Measurements from ENCODE around the gene ZCCHC24.

- TF ChIP-seq CTCF (conservative IDR thresholded peaks at IDR 0.05) (no peak), ZFX (IDR thresholded peaks at IDR 0.05) (no peak)
Observed at GRCh38 chr10:79352035-79352877, 93.2 kb downstream of the ZCCHC24 start.
